Duodenal mucosa (tissue), 2 donors: Measurements from ENCODE around the gene IFI27L1.
"Not testable (repeated sequence)": the region's sequence is repeated elsewhere in the genome, so short reads cannot be mapped to it uniquely, and the experiment has no call there.

Experiments used
- H3K27ac ChIP-seq: one replicate; pipeline ENCODE4 v1.7.0; 2013; ENCODE audit warnings: low read depth, low read length
- H3K27me3 ChIP-seq, 2 donors: one replicate each; pipeline ENCODE4 v1.7.0; 2013; ENCODE audit warnings: low read length in 2 of 2, control low read depth in 1 of 2; ENCODE audit not compliant: insufficient read depth in 2 of 2, control insufficient read depth in 1 of 2
- H3K36me3 ChIP-seq, 2 donors: one replicate each; pipeline ENCODE4 v1.7.0; 2013; ENCODE audit warnings: low read length in 2 of 2, control low read depth in 1 of 2; ENCODE audit not compliant: insufficient read depth in 2 of 2, control insufficient read depth in 1 of 2
- H3K4me1 ChIP-seq, 2 donors: one replicate each; pipeline ENCODE4 v1.7.0; 2013; ENCODE audit warnings: low read length in 2 of 2, control low read depth in 1 of 2; ENCODE audit not compliant: insufficient read depth in 2 of 2, control insufficient read depth in 1 of 2
- H3K4me3 ChIP-seq, 2 donors: one replicate each; pipeline ENCODE4 v1.7.0; 2013; ENCODE audit warnings: low read length in 2 of 2, low read depth in 1 of 2
- H3K9ac ChIP-seq, 2 donors: one replicate each; pipeline ENCODE4 v1.7.0; 2013; ENCODE audit warnings: low read length in 2 of 2, low read depth in 1 of 2
- H3K9me3 ChIP-seq, 2 donors: one replicate each; pipeline ENCODE4 v1.7.0; 2013; ENCODE audit warnings: low read length in 2 of 2, control low read depth in 1 of 2; ENCODE audit not compliant: control insufficient read depth in 1 of 2

The IFI27L1 gene

GRCh38 chr14:94056579-94057308 is 24.4 kb upstream of the IFI27L1 start:
- Histone ChIP-seq H3K9me3 (no peaks in the 10 kb centered on the region), H3K4me3 (no peak overlapping the region), H3K4me1 (peaks cover 4 to 19% of the 10 kb centered on the region in 2 donors), H3K27ac (no peak overlapping the region), H3K27me3 (no peaks in the 10 kb centered on the region), H3K9ac (no peak overlapping the region), H3K36me3 (peaks cover 61 to 92% of the 10 kb centered on the region in 2 donors)

- H3K27ac ChIP-seq, result no peak overlapping the region
- peaks cover 57 to 85% of the 10 kb centered on the region in 2 donors for H3K36me3 ChIP-seq
- H3K9me3 ChIP-seq, result no peaks in the 10 kb centered on the region
- no peaks in the 10 kb centered on the region for H3K27me3 ChIP-seq
- H3K4me3 ChIP-seq, result no peak overlapping the region
- H3K4me1 ChIP-seq, result peaks cover 4 to 19% of the 10 kb centered on the region in 2 donors
- no peak overlapping the region for H3K9ac ChIP-seq
Observed at GRCh38 chr14:94058128-94058673, 22.9 kb upstream of the IFI27L1 start.

- H3K9me3 ChIP-seq, result no peaks in the 10 kb centered on the region
- H3K36me3 ChIP-seq, result peaks cover 57 to 89% of the 10 kb centered on the region in 2 donors
- H3K27me3 ChIP-seq, result no peaks in the 10 kb centered on the region
- H3K27ac ChIP-seq, result no peak overlapping the region
- peaks cover 4 to 19% of the 10 kb centered on the region in 2 donors for H3K4me1 ChIP-seq
- no peak overlapping the region for H3K4me3 ChIP-seq
- H3K9ac ChIP-seq, result no peak overlapping the region
Observed at GRCh38 chr14:94058674-94059138, 22.4 kb upstream of the IFI27L1 start.

- no peaks in the 10 kb centered on the region for H3K9me3 ChIP-seq
- no peak overlapping the region for H3K27ac ChIP-seq
- H3K36me3 ChIP-seq, result peaks cover 44 to 77% of the 10 kb centered on the region in 2 donors
- peaks cover 4 to 19% of the 10 kb centered on the region in 2 donors for H3K4me1 ChIP-seq
- no peak overlapping the region for H3K9ac ChIP-seq
- no peaks in the 10 kb centered on the region for H3K27me3 ChIP-seq
- H3K4me3 ChIP-seq, result no peak overlapping the region
Observed at GRCh38 chr14:94059998-94060397, 21.1 kb upstream of the IFI27L1 start.

GRCh38 chr14:94062344-94062940 is 18.7 kb upstream of the IFI27L1 start:
- peaks cover 36 to 54% of the 10 kb centered on the region in 2 donors for H3K36me3 ChIP-seq
- no peak overlapping the region for H3K4me3 ChIP-seq
- H3K9me3 ChIP-seq, result no peaks in the 10 kb centered on the region
- no peaks in the 10 kb centered on the region for H3K27me3 ChIP-seq
- H3K4me1 ChIP-seq, result peaks cover 9 to 16% of the 10 kb centered on the region in 2 donors
- no peak overlapping the region for H3K9ac ChIP-seq
- no peak overlapping the region for H3K27ac ChIP-seq

GRCh38 chr14:94066089-94066676 is 14.9 kb upstream of the IFI27L1 start:
- Histone ChIP-seq H3K4me3 (no peak overlapping the region), H3K27ac (no peak overlapping the region), H3K9ac (no peak overlapping the region), H3K36me3 (peaks cover 14 to 17% of the 10 kb centered on the region in 2 donors), H3K4me1 (peaks cover 5 to 6% of the 10 kb centered on the region in 2 donors), H3K9me3 (peaks cover 0 to 4% of the 10 kb centered on the region in 2 donors), H3K27me3 (no peaks in the 10 kb centered on the region)

- H3K27me3 ChIP-seq, H3K4me1 ChIP-seq, H3K9ac ChIP-seq, H3K27ac ChIP-seq, H3K36me3 ChIP-seq, H3K4me3 ChIP-seq: not testable (repeated sequence)
- H3K9me3 ChIP-seq, result peaks cover 9 to 14% of the 10 kb centered on the region in 2 donors
Observed at GRCh38 chr14:94072076-94072475, 9.0 kb upstream of the IFI27L1 start.

GRCh38 chr14:94074534-94074933 is 6.6 kb upstream of the IFI27L1 start:
- no peak overlapping the region for H3K4me3 ChIP-seq
- H3K27ac ChIP-seq, result no peak overlapping the region
- H3K27me3 ChIP-seq, result no peaks in the 10 kb centered on the region
- peaks cover 9 to 14% of the 10 kb centered on the region in 2 donors for H3K9me3 ChIP-seq
- H3K9ac ChIP-seq, result no peak overlapping the region
- peaks cover 0 to 16% of the 10 kb centered on the region in 2 donors for H3K36me3 ChIP-seq
- peaks cover 21 to 25% of the 10 kb centered on the region in 2 donors for H3K4me1 ChIP-seq

GRCh38 chr14:94075008-94075407 is 6.1 kb upstream of the IFI27L1 start:
- Histone ChIP-seq H3K27ac (no peak overlapping the region), H3K4me3 (no peak overlapping the region), H3K27me3 (no peaks in the 10 kb centered on the region), H3K9me3 (peaks cover 5 to 14% of the 10 kb centered on the region in 2 donors), H3K4me1 (peaks cover 25 to 29% of the 10 kb centered on the region in 2 donors), H3K36me3 (peaks cover 0 to 16% of the 10 kb centered on the region in 2 donors), H3K9ac (no peak overlapping the region)
